CD4-positive, alpha-beta memory T cell (primary cell): Measurements from ENCODE around the gene ATP2B1. TPM values are rescaled to one million over a fixed set of nuclear protein-coding genes. Genes with fewer than 3 reads are reported as not detected.

Experiments used
- CTCF ChIA-PET: fragments of 350-600 bp; sonication (Branson Sonifier 250); formaldehyde crosslinking; loops from one replicate; lab custom pipeline; 2021; ENCODE audit warnings: inconsistent platforms; ENCODE audit not compliant: partially characterized antibody; lab: Charles Lee
- POLR2A ChIA-PET: fragments of 350-600 bp; sonication (Branson Sonifier 250); formaldehyde crosslinking; loops from one replicate; lab custom pipeline; 2021; ENCODE audit not compliant: partially characterized antibody; lab: Charles Lee
- DNase-seq, 5 donors: peaks; one replicate each; pipeline versions ENCODE4 v3.0.0 to v3.0.0-alpha.2; 2020 to 2022; ENCODE audit warnings: mixed read lengths in 1 of 5
- H3K27ac ChIP-seq: one replicate; pipeline ENCODE4 v1.7.0; 2013; ENCODE audit warnings: low read depth, low read length
- H3K27me3 ChIP-seq: 2 replicates; pipeline ENCODE4 v1.7.0; 2013; ENCODE audit warnings: mild to moderate bottlenecking, low read length, moderate library complexity; ENCODE audit not compliant: insufficient read depth
- H3K36me3 ChIP-seq: 2 replicates; pipeline ENCODE4 v1.7.0; 2013; ENCODE audit warnings: mild to moderate bottlenecking, low read length, moderate library complexity; ENCODE audit not compliant: insufficient read depth
- H3K4me1 ChIP-seq: 2 replicates; pipeline ENCODE4 v1.7.0; 2013; ENCODE audit warnings: mild to moderate bottlenecking, low read length, moderate library complexity; ENCODE audit not compliant: insufficient read depth
- H3K4me3 ChIP-seq, 2 donors: one replicate each; pipeline ENCODE4 v1.7.0; 2013; ENCODE audit warnings: low read length in 2 of 2, mild to moderate bottlenecking in 1 of 2
- H3K9me3 ChIP-seq, 2 donors: one replicate each; pipeline ENCODE4 v1.7.0; 2013; ENCODE audit warnings: low read length in 2 of 2, control low read depth in 1 of 2; ENCODE audit not compliant: control insufficient read depth in 1 of 2
- H3K27ac Mint-ChIP-seq, 7 donors: one replicate each; pipeline ENCODE4 v1.8.0; 2020 to 2021; ENCODE audit warnings: mixed read lengths in 7 of 7, mild to moderate bottlenecking in 6 of 7, inconsistent platforms in 3 of 7, moderate library complexity in 3 of 7
- H3K27me3 Mint-ChIP-seq, 2 donors: one replicate each; pipeline ENCODE4 v1.8.0; 2020 to 2021; ENCODE audit warnings: mixed read lengths in 2 of 2
- H3K36me3 Mint-ChIP-seq, 2 donors: one replicate each; pipeline ENCODE4 v1.8.0; 2020 to 2021; ENCODE audit warnings: mixed read lengths in 2 of 2, inconsistent platforms in 1 of 2, mild to moderate bottlenecking in 1 of 2
- H3K4me1 Mint-ChIP-seq, 4 donors: one replicate each; pipeline ENCODE4 v1.8.0; 2020 to 2021; ENCODE audit warnings: mixed read lengths in 4 of 4, mild to moderate bottlenecking in 1 of 4
- H3K4me3 Mint-ChIP-seq, 8 donors: one replicate each; pipeline ENCODE4 v1.8.0; 2020 to 2021; ENCODE audit warnings: mixed read lengths in 8 of 8, mild to moderate bottlenecking in 7 of 8, moderate library complexity in 6 of 8, inconsistent platforms in 3 of 8
- H3K9me3 Mint-ChIP-seq, 8 donors: one replicate each; pipeline ENCODE4 v1.8.0; 2020 to 2021; ENCODE audit warnings: mixed read lengths in 8 of 8, mild to moderate bottlenecking in 5 of 8, inconsistent platforms in 3 of 8, moderate library complexity in 1 of 8
- intact Hi-C: fragments of 100-400 bp; cut with micrococcal nuclease; formaldehyde crosslinking; loops from one replicate; pipeline ENCODE4 v1.15.1; 2023
- polyA plus RNA-seq, 2 donors: library from polyadenylated mRNA; unstranded; fragments of 300-500 nt; fragmentation: Illumina TruSeq; gene quantifications; one replicate each; pipeline ENCODE4 v1.2.3, GENCODE V29; 2021
- total RNA-seq, 2 experiments: library from RNA; stranded (reverse); gene quantifications; one replicate each; pipeline ENCODE4 v1.2.3, GENCODE V29; 2021

The ATP2B1 gene
- total and polyA plus RNA-seq, 4 experiments from 2014 or later: 57.3 to 86.0 (median 72.6) TPM

GRCh38 chr12:89597210-89597609, 111.4 kb downstream of the ATP2B1 start:
- Histone ChIP-seq H3K27ac (no peak overlapping the region), H3K4me3 (no peak overlapping the region), H3K4me1 (peaks cover 12% of the 10 kb centered on the region), H3K36me3 (peaks cover 36% of the 10 kb centered on the region), H3K9me3 (no peaks in the 10 kb centered on the region), H3K27me3 (no peaks in the 10 kb centered on the region)
- Mint-ChIP-seq H3K27ac (peak overlapping the region in 1 of 7 donors; percentile 9), H3K27me3 (no peaks in the 10 kb centered on the region), H3K4me3 (no peak overlapping the region), H3K4me1 (peaks cover 11 to 23% (median 13%) of the 10 kb centered on the region in 4 donors), H3K36me3 (peaks cover 44 to 61% of the 10 kb centered on the region in 2 donors), H3K9me3 (no peaks in the 10 kb centered on the region)
- intact Hi-C loops: no loop called here
- CTCF ChIA-PET: interaction anchor here (1.0 kb wide), 1 partner anchor 263 kb away, joined by 3 read pairs; no protein-coding TSS in a partner anchor
- POLR2A ChIA-PET: interaction anchor here (1.9 kb wide), 1 partner anchor 112 kb away, joined by 4 read pairs; the partner anchor contains the start of gene ATP2B1
- DNase-seq: no peak

- H3K27ac Mint-ChIP-seq: no peak overlapping the region
- H3K9me3 Mint-ChIP-seq: no peaks in the 10 kb centered on the region
- H3K4me3 Mint-ChIP-seq: no peak overlapping the region
- H3K9me3 ChIP-seq: no peaks in the 10 kb centered on the region
- H3K4me3 ChIP-seq: no peak overlapping the region
- H3K4me1 Mint-ChIP-seq: peaks cover 12 to 22% (median 14%) of the 10 kb centered on the region in 4 donors
- H3K27ac ChIP-seq: no peak overlapping the region
- ChIA-PET POLR2A (no interaction called here), CTCF (interaction anchor here (1.0 kb wide), 1 partner anchor 34 kb away, joined by 4 read pairs; no protein-coding TSS in a partner anchor)
- peaks cover 36% of the 10 kb centered on the region for H3K36me3 ChIP-seq
- peaks cover 51 to 71% of the 10 kb centered on the region in 2 donors for H3K36me3 Mint-ChIP-seq
- no peaks in the 10 kb centered on the region for H3K27me3 Mint-ChIP-seq
- peaks cover 9% of the 10 kb centered on the region for H3K4me1 ChIP-seq
- H3K27me3 ChIP-seq: no peaks in the 10 kb centered on the region
- intact Hi-C loops: no loop called here
- DNase-seq: no peak
These were observed 114.8 kb downstream of the ATP2B1 start for GRCh38 chr12:89593873-89594272.

- Histone ChIP-seq H3K4me1 (peaks cover 3% of the 10 kb centered on the region), H3K27ac (no peak overlapping the region), H3K9me3 (no peaks in the 10 kb centered on the region), H3K36me3 (peaks cover 36% of the 10 kb centered on the region), H3K27me3 (no peaks in the 10 kb centered on the region), H3K4me3 (no peak overlapping the region)
- H3K27me3 Mint-ChIP-seq: no peaks in the 10 kb centered on the region
- no peak for DNase-seq
- H3K4me3 Mint-ChIP-seq: no peak overlapping the region
- CTCF ChIA-PET: no interaction called here
- intact Hi-C loops: no loop called here
- POLR2A ChIA-PET: interaction anchor here (1.4 kb wide), 1 partner anchor 11 kb away, joined by 4 read pairs; no protein-coding TSS in a partner anchor
- H3K9me3 Mint-ChIP-seq: no peaks in the 10 kb centered on the region
- peaks cover 48 to 70% of the 10 kb centered on the region in 2 donors for H3K36me3 Mint-ChIP-seq
- peak overlapping the region in 4 of 7 donors; percentile 1 to 45 (median 38) for H3K27ac Mint-ChIP-seq
- peaks cover 5 to 16% (median 7%) of the 10 kb centered on the region in 4 donors for H3K4me1 Mint-ChIP-seq
These were observed 115.4 kb downstream of the ATP2B1 start for GRCh38 chr12:89593233-89593632.

DNA sequence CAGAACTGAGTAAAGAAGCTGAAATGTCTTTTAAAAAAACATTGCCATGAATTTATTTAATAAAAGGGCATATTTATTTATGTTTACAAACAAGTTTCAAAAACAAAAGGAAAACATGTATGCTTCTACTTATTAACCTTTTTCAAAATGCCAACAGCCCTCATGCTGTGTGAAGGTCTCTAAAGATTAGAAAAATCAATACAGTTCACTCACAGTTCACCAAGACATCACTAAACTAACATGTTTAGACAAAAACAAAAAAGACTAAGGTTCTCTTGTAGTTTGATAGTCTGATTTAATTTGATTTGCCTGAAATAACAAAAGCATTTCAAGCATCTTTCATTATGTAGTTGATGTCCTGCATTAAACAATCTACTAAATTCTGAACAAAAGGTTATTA, 118.9 kb downstream of the ATP2B1 start:
- H3K36me3 ChIP-seq: peaks cover 31% of the 10 kb centered on the region
- Mint-ChIP-seq H3K36me3 (peaks cover 44 to 62% of the 10 kb centered on the region in 2 donors), H3K4me1 (peaks cover 4 to 7% (median 6%) of the 10 kb centered on the region in 4 donors), H3K27ac (peak overlapping the region in 1 of 7 donors; percentile 54), H3K27me3 (no peaks in the 10 kb centered on the region), H3K9me3 (no peaks in the 10 kb centered on the region), H3K4me3 (no peak overlapping the region)
- H3K4me3 ChIP-seq: no peak overlapping the region
- ChIA-PET CTCF (no interaction called here), POLR2A (no interaction called here)
- intact Hi-C loops: no loop called here
- no peaks in the 10 kb centered on the region for H3K9me3 ChIP-seq
- no peaks in the 10 kb centered on the region for H3K4me1 ChIP-seq
- no peak for DNase-seq
- H3K27me3 ChIP-seq: no peaks in the 10 kb centered on the region
- H3K27ac ChIP-seq: no peak overlapping the region

GRCh38 chr12:89578499-89578898, 130.1 kb downstream of the ATP2B1 start:
- peaks cover 0 to 6% of the 10 kb centered on the region in 2 donors for H3K36me3 Mint-ChIP-seq
- H3K27ac Mint-ChIP-seq: no peak overlapping the region
- H3K27ac ChIP-seq: no peak overlapping the region
- no peaks in the 10 kb centered on the region for H3K36me3 ChIP-seq
- POLR2A ChIA-PET: no interaction called here
- H3K9me3 ChIP-seq: no peaks in the 10 kb centered on the region
- CTCF ChIA-PET: no interaction called here
- intact Hi-C loops: no loop called here
- H3K4me1 Mint-ChIP-seq: peaks cover 0 to 7% (median 3%) of the 10 kb centered on the region in 4 donors
- H3K4me1 ChIP-seq: no peaks in the 10 kb centered on the region
- DNase-seq: no peak
- no peaks in the 10 kb centered on the region for H3K9me3 Mint-ChIP-seq
- H3K4me3 ChIP-seq: no peak overlapping the region
- no peak overlapping the region for H3K4me3 Mint-ChIP-seq
- no peaks in the 10 kb centered on the region for H3K27me3 ChIP-seq
- H3K27me3 Mint-ChIP-seq: no peaks in the 10 kb centered on the region

DNA sequence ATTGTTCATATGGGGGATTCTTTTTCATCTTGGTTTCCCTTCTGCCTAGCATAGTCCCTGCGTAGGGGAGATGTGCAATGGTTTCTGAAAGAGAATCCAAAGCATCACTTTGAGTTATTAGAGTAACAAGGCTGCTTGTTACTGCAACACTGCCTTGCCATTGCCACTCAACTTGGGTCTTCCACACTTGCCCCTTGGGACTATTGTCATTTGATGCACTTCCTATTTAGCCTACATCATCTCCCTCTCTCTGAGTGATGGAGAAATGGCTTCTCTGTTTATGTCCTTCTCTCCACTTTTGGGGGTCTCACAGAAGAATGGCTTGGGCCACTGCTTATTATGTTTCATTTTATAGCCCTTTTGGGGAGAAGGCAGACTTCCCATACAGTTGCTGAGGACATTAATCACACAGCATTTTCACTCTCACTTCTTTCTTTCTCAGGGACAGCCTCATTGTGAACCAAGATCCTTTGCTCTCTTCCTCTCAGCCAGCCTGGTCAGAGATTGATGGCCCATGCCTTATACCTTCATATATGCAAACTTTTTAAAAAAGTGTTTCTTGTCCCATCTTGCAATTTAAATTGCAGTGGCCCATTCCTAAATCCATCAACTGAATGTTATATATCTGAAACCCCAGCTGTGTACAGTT, 131.9 kb downstream of the ATP2B1 start:
- H3K9me3 ChIP-seq: no peaks in the 10 kb centered on the region
- Mint-ChIP-seq H3K27me3 (no peaks in the 10 kb centered on the region), H3K9me3 (no peaks in the 10 kb centered on the region), H3K4me3 (no peak overlapping the region), H3K36me3 (no peaks in the 10 kb centered on the region), H3K27ac (no peak overlapping the region), H3K4me1 (peaks cover 0 to 7% (median 3%) of the 10 kb centered on the region in 4 donors)
- H3K4me3 ChIP-seq: no peak overlapping the region
- CTCF ChIA-PET: interaction anchor here (0.9 kb wide), 1 partner anchor 385 kb away, joined by 3 read pairs; no protein-coding TSS in a partner anchor
- intact Hi-C loops: no loop called here
- POLR2A ChIA-PET: no interaction called here
- H3K36me3 ChIP-seq: no peaks in the 10 kb centered on the region
- H3K27ac ChIP-seq: no peak overlapping the region
- no peaks in the 10 kb centered on the region for H3K27me3 ChIP-seq
- H3K4me1 ChIP-seq: no peaks in the 10 kb centered on the region
- DNase-seq: no peak

GRCh38 chr12:89575374-89575773, 133.3 kb downstream of the ATP2B1 start:
- Histone ChIP-seq H3K27me3 (no peaks in the 10 kb centered on the region), H3K4me3 (no peak overlapping the region), H3K36me3 (no peaks in the 10 kb centered on the region), H3K4me1 (no peaks in the 10 kb centered on the region), H3K9me3 (no peaks in the 10 kb centered on the region), H3K27ac (no peak overlapping the region)
- ChIA-PET POLR2A (no interaction called here), CTCF (no interaction called here)
- Mint-ChIP-seq H3K27me3 (no peaks in the 10 kb centered on the region), H3K27ac (no peak overlapping the region), H3K9me3 (no peaks in the 10 kb centered on the region), H3K4me3 (no peak overlapping the region), H3K36me3 (no peaks in the 10 kb centered on the region), H3K4me1 (peaks cover 0 to 7% (median 3%) of the 10 kb centered on the region in 4 donors)
- no peak for DNase-seq
- intact Hi-C loops: no loop called here
